GM12878 (cell line): ENCODE data around the gene PLA2G2E. TPM values are rescaled to one million over a fixed set of nuclear protein-coding genes. Genes with fewer than 3 reads are reported as not detected.

Experiments used
- MEF2A ChIP-seq: IDR thresholded peaks from 2 replicates; pipeline ENCODE4 v1.6.1; 2011; ENCODE audit warnings: low read depth, mild to moderate bottlenecking, low read length, moderate library complexity; ENCODE audit not compliant: insufficient read depth
- POU2F2 ChIP-seq: IDR thresholded peaks from 3 replicates; pipeline ENCODE4 v1.6.1; 2011; ENCODE audit warnings: low read depth, mild to moderate bottlenecking, low read length, borderline replicate concordance
- RBBP5 ChIP-seq: fragments of 200-600 bp; sonication (generic); conservative IDR thresholded peaks from 2 replicates; pipeline ENCODE4 v1.6.1; 2016
- TARDBP ChIP-seq: IDR thresholded peaks from 2 replicates; pipeline ENCODE4 v1.6.1; 2016; ENCODE audit warnings: borderline replicate concordance
- polyA plus RNA-seq, 11 experiments: library from polyadenylated mRNA; depleted of rRNA in 4 of 11; unstranded in 6 of 11; stranded (reverse) in 5 of 11; fragments of >200 nt; fragmentation: Nextera tagmentation in 4 of 11; fragmentation: Illumina TruSeq in 1 of 11; extraction: Ambion mirVana in 4 of 11; extraction: Trizol in 1 of 11; gene quantifications; 1 replicate in 1 of 11; 2 replicates in 10 of 11; pipeline versions ENCODE4 v1.2.1 to v1.2.3, GENCODE V29; 2011 to 2016; ENCODE audit warnings: inconsistent platforms in 2 of 11, missing spikeins in 2 of 11, low read depth in 1 of 11
- total RNA-seq, 4 experiments: library from RNA; depleted of rRNA in 3 of 4; stranded (reverse); fragments of >200 nt in 3 of 4; fragmentation: Illumina TruSeq in 1 of 4; extraction: Trizol in 1 of 4; gene quantifications; 2 replicates each; pipeline versions ENCODE4 v1.2.1 to v1.2.3, GENCODE V29; 2013 to 2021
- TF ChIP-seq, protein P1 (sequence below): fragments of 450-650 bp; IDR thresholded peaks from 2 replicates; pipeline ENCODE4 v1.6.1; 2016; ENCODE audit warnings: mild to moderate bottlenecking, moderate library complexity, borderline replicate concordance

Gene PLA2G2E
- total and polyA plus RNA-seq, 10 of the 15 experiments (the other 5 are each of a cell fraction or from before 2014, with no cell fraction given) = not detected

DNA sequence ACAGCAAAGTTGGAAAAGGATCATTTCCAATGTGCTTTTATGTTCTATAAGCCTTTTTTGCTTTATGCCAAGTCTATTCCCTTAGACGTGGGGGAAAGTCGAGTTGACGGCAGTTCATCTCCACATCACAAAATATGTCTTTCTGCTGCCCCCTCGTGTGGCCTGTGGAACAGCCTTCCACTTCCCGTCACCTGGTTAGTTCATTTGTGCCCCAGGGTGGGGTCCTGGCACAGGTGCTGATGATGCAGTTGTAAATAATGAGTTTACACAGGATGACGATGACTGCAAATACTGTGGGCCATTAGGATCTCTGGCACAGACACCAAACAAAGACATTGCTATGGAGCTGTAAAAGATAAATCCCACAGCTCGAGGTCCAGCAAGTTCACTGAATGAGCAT is 51.2 kb downstream of the PLA2G2E start (continued):
- TF ChIP-seq POU2F2 (no peak), MEF2A (no peak), TARDBP (no peak), RBBP5 (no peak)
- TF ChIP-seq, protein P1, sequence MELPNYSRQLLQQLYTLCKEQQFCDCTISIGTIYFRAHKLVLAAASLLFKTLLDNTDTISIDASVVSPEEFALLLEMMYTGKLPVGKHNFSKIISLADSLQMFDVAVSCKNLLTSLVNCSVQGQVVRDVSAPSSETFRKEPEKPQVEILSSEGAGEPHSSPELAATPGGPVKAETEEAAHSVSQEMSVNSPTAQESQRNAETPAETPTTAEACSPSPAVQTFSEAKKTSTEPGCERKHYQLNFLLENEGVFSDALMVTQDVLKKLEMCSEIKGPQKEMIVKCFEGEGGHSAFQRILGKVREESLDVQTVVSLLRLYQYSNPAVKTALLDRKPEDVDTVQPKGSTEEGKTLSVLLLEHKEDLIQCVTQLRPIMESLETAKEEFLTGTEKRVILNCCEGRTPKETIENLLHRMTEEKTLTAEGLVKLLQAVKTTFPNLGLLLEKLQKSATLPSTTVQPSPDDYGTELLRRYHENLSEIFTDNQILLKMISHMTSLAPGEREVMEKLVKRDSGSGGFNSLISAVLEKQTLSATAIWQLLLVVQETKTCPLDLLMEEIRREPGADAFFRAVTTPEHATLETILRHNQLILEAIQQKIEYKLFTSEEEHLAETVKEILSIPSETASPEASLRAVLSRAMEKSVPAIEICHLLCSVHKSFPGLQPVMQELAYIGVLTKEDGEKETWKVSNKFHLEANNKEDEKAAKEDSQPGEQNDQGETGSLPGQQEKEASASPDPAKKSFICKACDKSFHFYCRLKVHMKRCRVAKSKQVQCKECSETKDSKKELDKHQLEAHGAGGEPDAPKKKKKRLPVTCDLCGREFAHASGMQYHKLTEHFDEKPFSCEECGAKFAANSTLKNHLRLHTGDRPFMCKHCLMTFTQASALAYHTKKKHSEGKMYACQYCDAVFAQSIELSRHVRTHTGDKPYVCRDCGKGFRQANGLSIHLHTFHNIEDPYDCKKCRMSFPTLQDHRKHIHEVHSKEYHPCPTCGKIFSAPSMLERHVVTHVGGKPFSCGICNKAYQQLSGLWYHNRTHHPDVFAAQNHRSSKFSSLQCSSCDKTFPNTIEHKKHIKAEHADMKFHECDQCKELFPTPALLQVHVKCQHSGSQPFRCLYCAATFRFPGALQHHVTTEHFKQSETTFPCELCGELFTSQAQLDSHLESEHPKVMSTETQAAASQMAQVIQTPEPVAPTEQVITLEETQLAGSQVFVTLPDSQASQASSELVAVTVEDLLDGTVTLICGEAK = no peak

Other genes starting within 250 kb of the PLA2G2E start
- gene TMCO4, start 123.7 kb downstream of the PLA2G2E start, total RNA-seq (2014; rRNA removed) = 15.5 and 20.8 TPM in 2 replicates
- gene TMCO4, start 123.7 kb downstream of the PLA2G2E start, total RNA-seq (2014; rRNA removed; fragmentation: Illumina TruSeq; extraction: Trizol) = 8.9 and 11.6 TPM in 2 replicates
- gene TMCO4, start 123.7 kb downstream of the PLA2G2E start, total RNA-seq (2021) = 17.8 and 19.1 TPM in 2 replicates
- 6.1 and 8.0 TPM in 2 replicates for gene TMCO4, start 123.7 kb downstream of the PLA2G2E start, polyA plus RNA-seq (2011; rRNA removed)
- 7.1 and 11.9 TPM in 2 replicates for gene TMCO4, start 123.7 kb downstream of the PLA2G2E start, polyA plus RNA-seq (2014; fragmentation: Illumina TruSeq; extraction: Trizol)
- gene TMCO4, start 123.7 kb downstream of the PLA2G2E start, polyA plus RNA-seq (2014; fragmentation: Nextera tagmentation; extraction: Ambion mirVana) = 1 to 10 TPM; 2.4 to 3.1 TPM
- 14.5 and 15.1 TPM in 2 replicates for gene TMCO4, start 123.7 kb downstream of the PLA2G2E start, polyA plus RNA-seq (2014; rRNA removed)
- gene TMCO4, start 123.7 kb downstream of the PLA2G2E start, polyA plus RNA-seq (2016; fragmentation: Nextera tagmentation; extraction: Ambion mirVana) = 10 to 100 TPM; 14.0 to 14.9 TPM
- gene RNF186, start 108.3 kb downstream of the PLA2G2E start, total RNA-seq (2014; rRNA removed) = not detected in 2 replicates
- not detected in 2 replicates for gene RNF186, start 108.3 kb downstream of the PLA2G2E start, total RNA-seq (2014; rRNA removed; fragmentation: Illumina TruSeq; extraction: Trizol)
- not detected in 2 replicates for gene RNF186, start 108.3 kb downstream of the PLA2G2E start, total RNA-seq (2021)
- not detected in 2 replicates for gene RNF186, start 108.3 kb downstream of the PLA2G2E start, polyA plus RNA-seq (2011; rRNA removed)
- not detected in 2 replicates for gene RNF186, start 108.3 kb downstream of the PLA2G2E start, polyA plus RNA-seq (2014; fragmentation: Illumina TruSeq; extraction: Trizol)
- not detected for gene RNF186, start 108.3 kb downstream of the PLA2G2E start, polyA plus RNA-seq (2014; fragmentation: Nextera tagmentation; extraction: Ambion mirVana)
- not detected in 2 replicates for gene RNF186, start 108.3 kb downstream of the PLA2G2E start, polyA plus RNA-seq (2014; rRNA removed)
- not detected for gene RNF186, start 108.3 kb downstream of the PLA2G2E start, polyA plus RNA-seq (2016; fragmentation: Nextera tagmentation; extraction: Ambion mirVana)
- 4.3 and 6.3 TPM in 2 replicates for gene OTUD3, start 41.2 kb downstream of the PLA2G2E start, total RNA-seq (2014; rRNA removed)
- gene OTUD3, start 41.2 kb downstream of the PLA2G2E start, total RNA-seq (2014; rRNA removed; fragmentation: Illumina TruSeq; extraction: Trizol) = 8.0 TPM in 2 replicates
- gene OTUD3, start 41.2 kb downstream of the PLA2G2E start, total RNA-seq (2021) = 5.1 and 8.4 TPM in 2 replicates
- gene OTUD3, start 41.2 kb downstream of the PLA2G2E start, polyA plus RNA-seq (2011; rRNA removed) = 8.9 and 10.9 TPM in 2 replicates
- gene OTUD3, start 41.2 kb downstream of the PLA2G2E start, polyA plus RNA-seq (2014; fragmentation: Illumina TruSeq; extraction: Trizol) = 5.3 and 6.7 TPM in 2 replicates
- gene OTUD3, start 41.2 kb downstream of the PLA2G2E start, polyA plus RNA-seq (2014; fragmentation: Nextera tagmentation; extraction: Ambion mirVana) = under 1 TPM; 0.77 to 1.00 TPM
- gene OTUD3, start 41.2 kb downstream of the PLA2G2E start, polyA plus RNA-seq (2014; rRNA removed) = 5.3 and 7.4 TPM in 2 replicates
- gene OTUD3, start 41.2 kb downstream of the PLA2G2E start, polyA plus RNA-seq (2016; fragmentation: Nextera tagmentation; extraction: Ambion mirVana) = 1 to 10 TPM; 1.8 to 1.9 TPM
- gene PLA2G2A, start 56.0 kb upstream of the PLA2G2E start, total RNA-seq (2014; rRNA removed) = not detected in 2 replicates
- gene PLA2G2A, start 56.0 kb upstream of the PLA2G2E start, total RNA-seq (2014; rRNA removed; fragmentation: Illumina TruSeq; extraction: Trizol) = not detected in 2 replicates
- 0.36 TPM in 1 of 2 replicates, not detected in the other for gene PLA2G2A, start 56.0 kb upstream of the PLA2G2E start, total RNA-seq (2021)
- not detected in 2 replicates for gene PLA2G2A, start 56.0 kb upstream of the PLA2G2E start, polyA plus RNA-seq (2011; rRNA removed)
- not detected in 2 replicates for gene PLA2G2A, start 56.0 kb upstream of the PLA2G2E start, polyA plus RNA-seq (2014; fragmentation: Illumina TruSeq; extraction: Trizol)
- not detected for gene PLA2G2A, start 56.0 kb upstream of the PLA2G2E start, polyA plus RNA-seq (2014; fragmentation: Nextera tagmentation; extraction: Ambion mirVana)
- not detected in 2 replicates for gene PLA2G2A, start 56.0 kb upstream of the PLA2G2E start, polyA plus RNA-seq (2014; rRNA removed)
- gene PLA2G2A, start 56.0 kb upstream of the PLA2G2E start, polyA plus RNA-seq (2016; fragmentation: Nextera tagmentation; extraction: Ambion mirVana) = not detected
- gene PLA2G5, start 146.6 kb upstream of the PLA2G2E start, total RNA-seq (2014; rRNA removed) = 0.17 TPM in 1 of 2 replicates, not detected in the other
- not detected in 2 replicates for gene PLA2G5, start 146.6 kb upstream of the PLA2G2E start, total RNA-seq (2014; rRNA removed; fragmentation: Illumina TruSeq; extraction: Trizol)
- gene PLA2G5, start 146.6 kb upstream of the PLA2G2E start, total RNA-seq (2021) = not detected in 2 replicates
- 0.10 TPM in 1 of 2 replicates, not detected in the other for gene PLA2G5, start 146.6 kb upstream of the PLA2G2E start, polyA plus RNA-seq (2011; rRNA removed)
- 0.19 TPM in 1 of 2 replicates, not detected in the other for gene PLA2G5, start 146.6 kb upstream of the PLA2G2E start, polyA plus RNA-seq (2014; fragmentation: Illumina TruSeq; extraction: Trizol)
- gene PLA2G5, start 146.6 kb upstream of the PLA2G2E start, polyA plus RNA-seq (2014; fragmentation: Nextera tagmentation; extraction: Ambion mirVana) = not detected
- gene PLA2G5, start 146.6 kb upstream of the PLA2G2E start, polyA plus RNA-seq (2014; rRNA removed) = not detected in 2 replicates
- not detected for gene PLA2G5, start 146.6 kb upstream of the PLA2G2E start, polyA plus RNA-seq (2016; fragmentation: Nextera tagmentation; extraction: Ambion mirVana)
- gene PLA2G2D, start 195.9 kb upstream of the PLA2G2E start, total RNA-seq (2014; rRNA removed) = 0.06 and 0.11 TPM in 2 replicates
- 0.14 and 0.22 TPM in 2 replicates for gene PLA2G2D, start 195.9 kb upstream of the PLA2G2E start, total RNA-seq (2014; rRNA removed; fragmentation: Illumina TruSeq; extraction: Trizol)
- gene PLA2G2D, start 195.9 kb upstream of the PLA2G2E start, total RNA-seq (2021) = 0.13 and 0.27 TPM in 2 replicates
- 0.13 and 0.19 TPM in 2 replicates for gene PLA2G2D, start 195.9 kb upstream of the PLA2G2E start, polyA plus RNA-seq (2011; rRNA removed)
- 0.34 TPM in 1 of 2 replicates, not detected in the other for gene PLA2G2D, start 195.9 kb upstream of the PLA2G2E start, polyA plus RNA-seq (2014; fragmentation: Illumina TruSeq; extraction: Trizol)
- gene PLA2G2D, start 195.9 kb upstream of the PLA2G2E start, polyA plus RNA-seq (2014; fragmentation: Nextera tagmentation; extraction: Ambion mirVana) = under 1 TPM; 0.06 to 0.07 TPM
- 0.38 TPM in 2 replicates for gene PLA2G2D, start 195.9 kb upstream of the PLA2G2E start, polyA plus RNA-seq (2014; rRNA removed)
- not detected for gene PLA2G2D, start 195.9 kb upstream of the PLA2G2E start, polyA plus RNA-seq (2016; fragmentation: Nextera tagmentation; extraction: Ambion mirVana)
- gene PLA2G2F, start 215.7 kb upstream of the PLA2G2E start, total RNA-seq (2014; rRNA removed) = not detected in 2 replicates
- gene PLA2G2F, start 215.7 kb upstream of the PLA2G2E start, total RNA-seq (2014; rRNA removed; fragmentation: Illumina TruSeq; extraction: Trizol) = not detected in 2 replicates
- gene PLA2G2F, start 215.7 kb upstream of the PLA2G2E start, total RNA-seq (2021) = not detected in 2 replicates
- gene PLA2G2F, start 215.7 kb upstream of the PLA2G2E start, polyA plus RNA-seq (2011; rRNA removed) = not detected in 2 replicates
- gene PLA2G2F, start 215.7 kb upstream of the PLA2G2E start, polyA plus RNA-seq (2014; fragmentation: Illumina TruSeq; extraction: Trizol) = 0.03 TPM in 1 of 2 replicates, not detected in the other
- gene PLA2G2F, start 215.7 kb upstream of the PLA2G2E start, polyA plus RNA-seq (2014; fragmentation: Nextera tagmentation; extraction: Ambion mirVana) = not detected
- gene PLA2G2F, start 215.7 kb upstream of the PLA2G2E start, polyA plus RNA-seq (2014; rRNA removed) = 0.09 TPM in 1 of 2 replicates, not detected in the other
- not detected for gene PLA2G2F, start 215.7 kb upstream of the PLA2G2E start, polyA plus RNA-seq (2016; fragmentation: Nextera tagmentation; extraction: Ambion mirVana)